Gastroesophageal sphincter (tissue), 4 donors: ENCODE data around the gene LMX1B. TPM values are rescaled to one million over a fixed set of nuclear protein-coding genes. Genes with fewer than 3 reads are reported as not detected.
A peak's percentile ranks its signal among the peaks of the same experiment; 100 is the strongest.

ENCODE experiments used
- ATAC-seq: fragments of 150-250 bp; one replicate; pipeline ENCODE4 v1.9.1; 2016; ENCODE audit warnings: mild to moderate bottlenecking, moderate library complexity
- H3K27ac ChIP-seq, 4 donors: fragments of 200-600 bp; sonication (generic) in 3 of 4; 1 replicate in 3 of 4; 2 replicates in 1 of 4; pipeline ENCODE4 v1.5.1; 2016 to 2019
- H3K27me3 ChIP-seq: fragments of 200-600 bp; sonication (generic); one replicate; pipeline ENCODE4 v1.5.1; 2019
- H3K36me3 ChIP-seq, 2 donors: fragments of 200-600 bp; sonication (generic); one replicate each; pipeline ENCODE4 v1.5.1; 2019; ENCODE audit warnings: control low read depth in 1 of 2
- H3K4me1 ChIP-seq, 3 donors: fragments of 200-600 bp; sonication (generic); 1 replicate in 2 of 3; 2 replicates in 1 of 3; pipeline ENCODE4 v1.5.1; 2016 to 2019; ENCODE audit warnings: control low read depth in 2 of 3
- H3K4me3 ChIP-seq, 2 donors: fragments of 200-600 bp; sonication (generic); one replicate each; pipeline ENCODE4 v1.5.1; 2019; ENCODE audit warnings: mild to moderate bottlenecking in 1 of 2, moderate library complexity in 1 of 2
- H3K9me3 ChIP-seq, 3 donors: fragments of 200-600 bp; sonication (generic); one replicate each; pipeline ENCODE4 v1.5.1; 2017 to 2019; ENCODE audit warnings: control low read depth in 2 of 3
- CTCF ChIP-seq, 4 experiments: fragments of 200-600 bp in 2 of 4; fragments of 450-650 bp in 2 of 4; sonication (generic) in 1 of 4; IDR thresholded peaks; one replicate each; pipeline ENCODE4 v1.5.1; 2017 to 2019; ENCODE audit warnings: antibody characterized with exemption in 4 of 4, mild to moderate bottlenecking in 2 of 4, moderate library complexity in 2 of 4
- EP300 ChIP-seq: sonication (generic); formaldehyde crosslinking; IDR thresholded peaks from one replicate; pipeline ENCODE4 v1.6.1; 2017; ENCODE audit warnings: antibody characterized with exemption, mild to moderate bottlenecking
- POLR2A ChIP-seq, 2 donors: fragments of 450-650 bp; IDR thresholded peaks; one replicate each; pipeline ENCODE4 v1.6.1; 2017; ENCODE audit warnings: antibody characterized with exemption in 2 of 2, mild to moderate bottlenecking in 2 of 2, moderate library complexity in 1 of 2
- POLR2AphosphoS5 ChIP-seq: sonication (generic); formaldehyde crosslinking; IDR thresholded peaks from one replicate; pipeline ENCODE4 v1.6.1; 2017; ENCODE audit warnings: antibody characterized with exemption
- WGBS, 2 donors: methylation state at CpG; one replicate each; pipeline ENCODE4 v1.1.5; 2018; ENCODE audit warnings: low coverage in 1 of 2; 5-methylcytosine and 5-hydroxymethylcytosine counted together
- total RNA-seq, 4 donors: library from RNA; depleted of rRNA; stranded (reverse); fragments of >200 nt; gene quantifications; one replicate each; pipeline ENCODE4 v1.1.0, GENCODE V29; 2016

LMX1B gene
- total RNA-seq, 4 donors from 2014 or later, result 0.13 to 0.58 (median 0.27) TPM

GRCh38 chr9:126607086-126607485 is 6.6 kb upstream of the LMX1B start:
- Histone ChIP-seq H3K27me3 (peaks cover 56% of the 10 kb centered on the region), H3K4me3 (no peak overlapping the region)

GRCh38 chr9:126607731-126608130 is 6.0 kb upstream of the LMX1B start:
- Histone ChIP-seq H3K36me3 (no peaks in the 10 kb centered on the region), H3K9me3 (no peaks in the 10 kb centered on the region), H3K27ac (no peak overlapping the region), H3K4me3 (no peak overlapping the region), H3K27me3 (peaks cover 62% of the 10 kb centered on the region), H3K4me1 (peaks cover 0 to 37% (median 25%) of the 10 kb centered on the region in 3 donors)
- no peak for ATAC-seq
- 75 to 77% methylated on average over 4 to 7 of the region's 7 CpGs for WGBS, 2 donors
- TF ChIP-seq POLR2AphosphoS5 (no peak), EP300 (no peak), CTCF (IDR thresholded peaks at IDR 0.05) (no peak), POLR2A (IDR thresholded peaks at IDR 0.05) (no peak)

More at GRCh38 chr9:126607086-126607485, 6.6 kb upstream of the LMX1B start:
- Histone ChIP-seq H3K9me3 (no peaks in the 10 kb centered on the region), H3K36me3 (no peaks in the 10 kb centered on the region), H3K27ac (no peak overlapping the region), H3K4me1 (peaks cover 0 to 31% (median 19%) of the 10 kb centered on the region in 3 donors)
- ATAC-seq, result no peak
- WGBS, 2 donors, result 67% methylated on average over 1 of the region's 1 CpG; no CpG with 5 or more reads in 1 of the 2 donors
- no peak for TF ChIP-seq EP300
- TF ChIP-seq POLR2A (IDR thresholded peaks at IDR 0.05), result no peak
- no peak for TF ChIP-seq POLR2AphosphoS5
- TF ChIP-seq CTCF (IDR thresholded peaks at IDR 0.05), result no peak

- H3K36me3 ChIP-seq, result no peaks in the 10 kb centered on the region
- TF ChIP-seq POLR2A (IDR thresholded peaks at IDR 0.05) (no peak), POLR2AphosphoS5 (no peak), EP300 (no peak), CTCF (IDR thresholded peaks at IDR 0.05) (no peak)
- H3K9me3 ChIP-seq, result no peaks in the 10 kb centered on the region
- no peak overlapping the region for H3K4me3 ChIP-seq
- H3K4me1 ChIP-seq, result peaks cover 0 to 45% (median 32%) of the 10 kb centered on the region in 3 donors
- H3K27me3 ChIP-seq, result peaks cover 70% of the 10 kb centered on the region
- ATAC-seq, result no peak
- H3K27ac ChIP-seq, result no peak overlapping the region
- 100% methylated on average over 1 to 2 of the region's 8 CpGs for WGBS, 2 donors
Observed at GRCh38 chr9:126608551-126608950, 5.2 kb upstream of the LMX1B start.

GRCh38 chr9:126609191-126609590 is 4.5 kb upstream of the LMX1B start:
- Histone ChIP-seq H3K4me1 (peaks cover 0 to 49% (median 32%) of the 10 kb centered on the region in 3 donors), H3K27ac (no peak overlapping the region), H3K4me3 (no peak overlapping the region), H3K27me3 (peaks cover 75% of the 10 kb centered on the region), H3K9me3 (no peaks in the 10 kb centered on the region), H3K36me3 (no peaks in the 10 kb centered on the region)
- no CpG with 5 or more reads among the region's 6 CpGs for WGBS, 2 donors
- TF ChIP-seq EP300, result no peak
- no peak for TF ChIP-seq POLR2A (IDR thresholded peaks at IDR 0.05)
- no peak for TF ChIP-seq CTCF (IDR thresholded peaks at IDR 0.05)
- TF ChIP-seq POLR2AphosphoS5, result no peak
- no peak for ATAC-seq

- ATAC-seq, result no peak
- TF ChIP-seq POLR2A (IDR thresholded peaks at IDR 0.05), result no peak
- TF ChIP-seq EP300, result no peak
- no peak for TF ChIP-seq POLR2AphosphoS5
- no peak for TF ChIP-seq CTCF (IDR thresholded peaks at IDR 0.05)
- H3K27me3 ChIP-seq, result peaks cover 82% of the 10 kb centered on the region
- no CpG with 5 or more reads among the region's 23 CpGs for WGBS, 2 donors
- peak overlapping the region in 1 of 2 donors; percentile 14 for H3K4me3 ChIP-seq
- no peaks in the 10 kb centered on the region for H3K9me3 ChIP-seq
- H3K36me3 ChIP-seq, result no peaks in the 10 kb centered on the region
- H3K27ac ChIP-seq, result no peak overlapping the region
- peaks cover 0 to 50% (median 32%) of the 10 kb centered on the region in 3 donors for H3K4me1 ChIP-seq
Observed at GRCh38 chr9:126609711-126610388, 3.9 kb upstream of the LMX1B start.
